RWPE2 (cell line): ENCODE results near the gene CHD2.
A peak's percentile ranks its signal among the peaks of the same experiment; 100 is the strongest.

Experiments
- ATAC-seq: fragments of 200-7000 bp; cut with Tn5 transposase; 3 replicates; pipeline ENCODE4 v1.9.1; 2021; ENCODE audit warnings: low read depth
- DNase-seq: peaks from one replicate; pipeline ENCODE4 v3.0.0-alpha.2; 2020; ENCODE audit warnings: low spot score
- H3K27ac ChIP-seq: fragments of 450-650 bp; 2 replicates; pipeline ENCODE4 v1.5.1; 2017; ENCODE audit warnings: mild to moderate bottlenecking; ENCODE audit not compliant: poor library complexity, severe bottlenecking
- H3K27me3 ChIP-seq: fragments of 250-450 bp; sonication (Bioruptor Pico); 2 replicates; pipeline ENCODE4 v1.5.1; 2021; ENCODE audit warnings: mild to moderate bottlenecking, moderate library complexity; ENCODE audit not compliant: insufficient read depth, poor library complexity, severe bottlenecking
- H3K36me3 ChIP-seq: fragments of 250-450 bp; sonication (Bioruptor Pico); 2 replicates; pipeline ENCODE4 v1.5.1; 2020; ENCODE audit warnings: low read depth, mild to moderate bottlenecking, moderate library complexity
- H3K4me1 ChIP-seq: fragments of 250-450 bp; sonication (Bioruptor Pico); 2 replicates; pipeline ENCODE4 v1.5.1; 2021; ENCODE audit warnings: mild to moderate bottlenecking, moderate library complexity; ENCODE audit not compliant: insufficient read depth, poor library complexity, severe bottlenecking
- H3K4me3 ChIP-seq: fragments of 250-450 bp; sonication (Bioruptor Pico); 2 replicates; pipeline ENCODE4 v1.5.1; 2021; ENCODE audit warnings: mild to moderate bottlenecking, moderate library complexity; ENCODE audit not compliant: severe bottlenecking
- H3K9me3 ChIP-seq: fragments of 250-450 bp; sonication (Bioruptor Pico); 2 replicates; pipeline ENCODE4 v1.5.1; 2021; ENCODE audit warnings: mild to moderate bottlenecking, moderate library complexity; ENCODE audit not compliant: severe bottlenecking
- CTCF ChIP-seq: fragments of 450-650 bp; IDR thresholded peaks from one replicate; pipeline ENCODE4 v1.5.1; 2017; ENCODE audit warnings: mild to moderate bottlenecking, moderate library complexity; ENCODE audit not compliant: poor library complexity, severe bottlenecking

Gene CHD2

DNA sequence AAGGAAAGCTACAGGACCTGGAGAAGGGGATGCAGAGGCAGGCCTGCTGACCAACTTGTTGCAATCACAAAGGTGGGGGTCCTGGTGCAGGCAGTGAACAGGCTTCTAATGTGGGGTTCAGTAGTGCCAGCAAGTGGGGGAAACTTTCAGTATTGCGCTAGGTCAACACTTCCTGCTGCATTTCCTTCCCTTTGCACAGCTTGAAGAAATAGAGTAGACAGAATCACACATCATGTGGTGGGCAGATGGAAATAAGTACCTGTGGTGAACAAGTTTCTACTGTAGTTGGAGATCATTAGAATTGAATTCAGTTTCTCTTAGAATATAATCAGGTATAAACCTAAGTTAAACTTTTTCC lies 125.5 kb downstream of the CHD2 start:
- no peaks in the 10 kb centered on the region for H3K27me3 ChIP-seq
- H3K27ac ChIP-seq, result no peak overlapping the region
- no peak overlapping the region for H3K4me3 ChIP-seq
- no peaks in the 10 kb centered on the region for H3K9me3 ChIP-seq
- ATAC-seq (no peak), DNase-seq (no peak)
- peaks cover 17% of the 10 kb centered on the region for H3K4me1 ChIP-seq
- H3K36me3 ChIP-seq, result peaks cover 74% of the 10 kb centered on the region
- no peak for TF ChIP-seq CTCF

- DNase-seq (peak; percentile 54), ATAC-seq (no peak)
- no peak overlapping the region for H3K27ac ChIP-seq
- peaks cover 17% of the 10 kb centered on the region for H3K4me1 ChIP-seq
- no peak for TF ChIP-seq CTCF
- H3K27me3 ChIP-seq, result no peaks in the 10 kb centered on the region
- peaks cover 66% of the 10 kb centered on the region for H3K36me3 ChIP-seq
- H3K9me3 ChIP-seq, result no peaks in the 10 kb centered on the region
- no peak overlapping the region for H3K4me3 ChIP-seq
Observed at GRCh38 chr15:93026380-93026817, 126.3 kb downstream of the CHD2 start.

- Histone ChIP-seq H3K27me3 (no peaks in the 10 kb centered on the region), H3K9me3 (no peaks in the 10 kb centered on the region), H3K4me3 (no peak overlapping the region), H3K27ac (peak overlapping the region; percentile 42), H3K4me1 (peaks cover 17% of the 10 kb centered on the region), H3K36me3 (peaks cover 56% of the 10 kb centered on the region)
- no peak for ATAC-seq
- peak; percentile 56 for DNase-seq
- no peak for TF ChIP-seq CTCF
Observed at GRCh38 chr15:93027413-93027812, 127.3 kb downstream of the CHD2 start.

- TF ChIP-seq CTCF, result no peak
- Histone ChIP-seq H3K27ac (peak overlapping the region; percentile 42), H3K4me3 (no peak overlapping the region), H3K27me3 (no peaks in the 10 kb centered on the region), H3K4me1 (peaks cover 17% of the 10 kb centered on the region), H3K9me3 (no peaks in the 10 kb centered on the region), H3K36me3 (peaks cover 48% of the 10 kb centered on the region)
- ATAC-seq (peak; percentile 2), DNase-seq (peak; percentile 55)
Observed at GRCh38 chr15:93028111-93028631, 128.0 kb downstream of the CHD2 start.

- Histone ChIP-seq H3K27ac (peak overlapping the region; percentile 42), H3K27me3 (no peaks in the 10 kb centered on the region), H3K4me3 (no peak overlapping the region), H3K4me1 (peaks cover 17% of the 10 kb centered on the region), H3K9me3 (no peaks in the 10 kb centered on the region), H3K36me3 (peaks cover 42% of the 10 kb centered on the region)
- peak; percentile 43 for ATAC-seq
- peak; percentile 78 for DNase-seq
- TF ChIP-seq CTCF, result no peak
Observed at GRCh38 chr15:93028632-93029213, 128.6 kb downstream of the CHD2 start.
